A549 (cell line): ENCODE measurements around the gene ZFX. TPM values are rescaled to one million over a fixed set of nuclear protein-coding genes. Genes with fewer than 3 reads are reported as not detected.

ENCODE experiments used
- ATAC-seq, 2 experiments: fragments of 200-7000 bp in 1 of 2; fragments of >200 bp in 1 of 2; cut with Nextera tagmentation in 1 of 2; cut with Tn5 transposase in 1 of 2; 3 replicates each; pipeline versions ENCODE4 v1.8.0 to v1.9.1; 2018 to 2020; ENCODE audit warnings: mild to moderate bottlenecking in 1 of 2, moderate library complexity in 1 of 2
- CTCF ChIA-PET: fragments of 300-600 bp; sonication (Branson Sonifier 250); formaldehyde crosslinking; extraction: SDS; loops from one replicate; lab custom pipeline; 2021; ENCODE audit warnings: antibody characterized with exemption, inconsistent platforms; lab: Yijun Ruan, JAX
- POLR2A ChIA-PET: fragments of 350-600 bp; formaldehyde crosslinking; extraction: SDS; loops from one replicate; lab custom pipeline; 2021; ENCODE audit warnings: antibody characterized with exemption, inconsistent platforms; lab: Yijun Ruan, JAX
- DNase-seq, 2 experiments: peaks; one replicate each; pipeline versions ENCODE4 v3.0.0 to v3.0.0-alpha.2; 2011 to 2016; ENCODE audit warnings: low read depth in 1 of 2, low spot score in 1 of 2
- FAIRE-seq: peaks from 2 replicates; lab custom pipeline; 2011; peaks lifted over from hg19 to GRCh38; lab: Jason Lieb, UNC
- H3K27ac ChIP-seq, 2 experiments: fragments of >200 bp; sonication (Bioruptor Twin); formaldehyde crosslinking; 3 replicates each; pipeline ENCODE4 v1.5.1; 2016 to 2017
- H3K4me1 ChIP-seq: fragments of >200 bp; sonication (Bioruptor Twin); formaldehyde crosslinking; 3 replicates; pipeline ENCODE4 v1.6.1; 2016
- H3K4me2 ChIP-seq: fragments of >200 bp; sonication (Bioruptor Twin); formaldehyde crosslinking; 3 replicates; pipeline ENCODE4 v1.6.1; 2016
- H3K4me3 ChIP-seq: fragments of >200 bp; sonication (Bioruptor Twin); formaldehyde crosslinking; 3 replicates; pipeline ENCODE4 v1.5.1; 2016
- H3K9me3 ChIP-seq: fragments of >200 bp; sonication (Bioruptor Twin); formaldehyde crosslinking; 3 replicates; pipeline ENCODE4 v1.6.1; 2016
- CBX8 ChIP-seq: fragments of 200-600 bp; sonication (generic); IDR thresholded peaks from 2 replicates; pipeline ENCODE4 v1.6.1; 2016
- CEBPB ChIP-seq, 2 experiments: fragments of >200 bp in 1 of 2; sonication (Bioruptor Twin) in 1 of 2; formaldehyde crosslinking in 1 of 2; IDR thresholded peaks; 2 replicates each; pipeline ENCODE4 v1.6.1; 2012 to 2016
- CHD4 ChIP-seq: fragments of 200-600 bp; sonication (generic); IDR thresholded peaks from 2 replicates; pipeline ENCODE4 v1.6.1; 2016; ENCODE audit warnings: antibody characterized with exemption, mild to moderate bottlenecking, borderline replicate concordance
- EHMT2 ChIP-seq: fragments of 200-600 bp; sonication (generic); IDR thresholded peaks from 2 replicates; pipeline ENCODE4 v1.6.1; 2016; ENCODE audit warnings: antibody characterized with exemption, low read depth, mild to moderate bottlenecking, moderate library complexity
- ESRRA ChIP-seq: fragments of 150-350 bp; IDR thresholded peaks from 2 replicates; pipeline ENCODE4 v1.6.1; 2014; ENCODE audit warnings: mild to moderate bottlenecking, low read length, borderline replicate concordance
- GATA3 ChIP-seq: IDR thresholded peaks from 2 replicates; pipeline ENCODE4 v1.6.1; 2012; ENCODE audit warnings: borderline replicate concordance
- HDAC2 ChIP-seq: fragments of 200-600 bp; sonication (generic); IDR thresholded peaks from 2 replicates; pipeline ENCODE4 v1.6.1; 2016
- HOXB5 ChIP-seq: fragments of 250-450 bp; sonication (Bioruptor Pico); IDR thresholded peaks from 2 replicates; pipeline ENCODE4 v1.5.0; 2020; ENCODE audit warnings: mild to moderate bottlenecking, moderate library complexity
- JUNB ChIP-seq: fragments of >200 bp; sonication (Bioruptor Twin); formaldehyde crosslinking; IDR thresholded peaks from 2 replicates; pipeline ENCODE4 v1.6.1; 2016
- KDM1A ChIP-seq: fragments of 200-600 bp; sonication (generic); IDR thresholded peaks from 2 replicates; pipeline ENCODE4 v1.6.1; 2016; ENCODE audit warnings: low read depth, mild to moderate bottlenecking
- MAFK ChIP-seq: fragments of 450-650 bp; IDR thresholded peaks from 2 replicates; pipeline ENCODE4 v1.6.1; 2014; ENCODE audit not compliant: partially characterized antibody
- NFE2L2 ChIP-seq: fragments of 150-350 bp; conservative IDR thresholded peaks from 2 replicates; pipeline ENCODE4 v1.6.1; 2014; ENCODE audit warnings: low read length
- PHF8 ChIP-seq: fragments of 200-600 bp; sonication (generic); IDR thresholded peaks from 2 replicates; pipeline ENCODE4 v1.6.1; 2016; ENCODE audit warnings: low read depth, mild to moderate bottlenecking, antibody characterized with exemption, moderate library complexity, borderline replicate concordance
- SMC3 ChIP-seq: fragments of >200 bp; sonication (Bioruptor Twin); formaldehyde crosslinking; IDR thresholded peaks from 3 replicates; pipeline ENCODE4 v1.6.1; 2018; ENCODE audit warnings: inconsistent platforms
- TP53 ChIP-seq: fragments of 250-450 bp; sonication (Bioruptor Pico); IDR thresholded peaks from 2 replicates; pipeline ENCODE4 v1.5.0; 2021; ENCODE audit warnings: mild to moderate bottlenecking, moderate library complexity
- ZSCAN20 ChIP-seq: fragments of 250-450 bp; sonication (Bioruptor Pico); IDR thresholded peaks from 2 replicates; pipeline ENCODE4 v1.8.0; 2022; ENCODE audit warnings: mild to moderate bottlenecking, moderate library complexity
- WGBS: methylation state at CpG from one replicate; pipeline ENCODE4 v1.1.6; 2017; ENCODE audit errors: missing lambda C conversion rate; 5-methylcytosine and 5-hydroxymethylcytosine counted together
- polyA plus RNA-seq, 4 experiments: library from polyadenylated mRNA; depleted of rRNA in 3 of 4; stranded (reverse); fragments of >200 nt; fragmentation: RNase III in 1 of 4; extraction: RNeasy Plus Mini Kit Qiagen cat#74134 plus additional on column Dnase treatment in 1 of 4; gene quantifications; 2 replicates in 3 of 4; 3 replicates in 1 of 4; pipeline ENCODE4 v1.2.3, GENCODE V29; 2011 to 2017
- TF ChIP-seq, protein P1 (sequence below): fragments of 150-350 bp; IDR thresholded peaks from 2 replicates; pipeline ENCODE4 v1.6.1; 2014; ENCODE audit warnings: low read depth, mild to moderate bottlenecking, low read length
- TF ChIP-seq, protein P2 (sequence below): fragments of >200 bp; sonication (Bioruptor Twin); formaldehyde crosslinking; IDR thresholded peaks from 3 replicates; pipeline ENCODE4 v1.6.1; 2016
- TF ChIP-seq, protein P3 (sequence below): fragments of 250-450 bp; sonication (Bioruptor Pico); IDR thresholded peaks from 2 replicates; pipeline ENCODE4 v1.5.0; 2021; ENCODE audit warnings: mild to moderate bottlenecking, moderate library complexity, borderline replicate concordance
- TF ChIP-seq, protein P4 (sequence below): fragments of >200 bp; sonication (Bioruptor Twin); formaldehyde crosslinking; IDR thresholded peaks from 3 replicates; pipeline ENCODE4 v1.5.1; 2016
- TF ChIP-seq, protein P5 (sequence below): fragments of 450-650 bp; IDR thresholded peaks from 2 replicates; pipeline ENCODE4 v1.6.1; 2014; ENCODE audit warnings: antibody characterized with exemption

The ZFX gene
- polyA plus RNA-seq, 2 of the 4 experiments (the other 2 are of a cell fraction) = 18.1 to 30.1 TPM

DNA sequence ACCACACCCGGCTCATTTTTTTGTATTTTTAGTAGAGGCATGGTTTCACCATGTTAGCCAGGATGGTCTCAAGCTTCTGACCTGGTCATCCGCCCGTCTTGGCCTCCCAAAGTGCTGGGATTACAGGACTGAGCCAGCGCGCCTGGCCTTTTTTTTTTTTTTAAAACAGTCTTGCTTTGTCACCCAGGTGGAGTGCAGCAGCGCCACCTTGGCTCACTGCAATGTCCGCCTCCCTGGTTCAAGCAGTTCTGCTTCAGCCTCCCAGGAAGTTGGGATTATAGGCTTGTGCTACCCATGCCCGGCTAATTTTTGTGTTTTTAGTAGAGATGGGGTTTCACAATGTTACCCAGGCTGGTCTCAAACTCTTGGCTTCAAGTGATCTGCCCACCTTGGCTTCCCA lies 28.9 kb downstream of the ZFX start:
- H3K4me3 ChIP-seq = no peak overlapping the region
- WGBS = 95% methylated on average over 8 of the region's 8 CpGs
- FAIRE-seq = no peak
- no peak overlapping the region for H3K4me2 ChIP-seq
- no peak for DNase-seq
- CTCF ChIA-PET = no interaction called here
- H3K9me3 ChIP-seq = no peaks in the 10 kb centered on the region
- POLR2A ChIA-PET = interaction anchor here (0.7 kb wide), 1 partner anchor 55 kb away, joined by 7 read pairs; no protein-coding TSS in a partner anchor
- H3K27ac ChIP-seq = no peak overlapping the region
- ATAC-seq = no peak
- H3K4me1 ChIP-seq = peaks cover 10% of the 10 kb centered on the region; the same call in 2 of the 3 replicates
- TF ChIP-seq KDM1A = no peak
- TF ChIP-seq NFE2L2 = no peak
- TF ChIP-seq PHF8 = no peak
- TF ChIP-seq, protein P1, sequence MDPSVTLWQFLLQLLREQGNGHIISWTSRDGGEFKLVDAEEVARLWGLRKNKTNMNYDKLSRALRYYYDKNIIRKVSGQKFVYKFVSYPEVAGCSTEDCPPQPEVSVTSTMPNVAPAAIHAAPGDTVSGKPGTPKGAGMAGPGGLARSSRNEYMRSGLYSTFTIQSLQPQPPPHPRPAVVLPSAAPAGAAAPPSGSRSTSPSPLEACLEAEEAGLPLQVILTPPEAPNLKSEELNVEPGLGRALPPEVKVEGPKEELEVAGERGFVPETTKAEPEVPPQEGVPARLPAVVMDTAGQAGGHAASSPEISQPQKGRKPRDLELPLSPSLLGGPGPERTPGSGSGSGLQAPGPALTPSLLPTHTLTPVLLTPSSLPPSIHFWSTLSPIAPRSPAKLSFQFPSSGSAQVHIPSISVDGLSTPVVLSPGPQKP = no peak
- no peak for TF ChIP-seq CEBPB (IDR thresholded peaks at IDR 0.05)

DNA sequence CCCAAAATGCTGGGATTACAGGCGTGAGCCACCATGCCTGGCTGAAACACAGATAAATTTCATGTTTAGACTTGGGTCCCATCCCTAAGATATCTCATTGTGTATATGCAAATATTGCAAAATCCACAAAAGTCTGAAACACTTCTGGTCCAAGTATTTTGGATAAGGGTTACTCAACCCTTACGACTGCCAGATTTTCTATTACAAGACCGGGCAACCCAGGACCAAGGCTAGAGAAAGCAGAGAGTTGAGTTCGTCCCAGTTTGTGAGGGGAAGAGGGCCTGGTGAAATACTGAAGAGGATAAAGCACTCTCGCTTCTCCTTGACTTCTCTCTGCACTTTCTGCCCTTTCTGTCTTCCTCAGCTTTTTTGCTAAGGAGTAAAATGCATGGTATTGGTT lies 34.5 kb downstream of the ZFX start:
- ATAC-seq (no peak), DNase-seq (no peak), FAIRE-seq (no peak)
- peaks cover 39% of the 10 kb centered on the region for H3K4me1 ChIP-seq
- ChIA-PET CTCF (no interaction called here), POLR2A (interaction anchor here (0.7 kb wide), 1 partner anchor 129 kb away, joined by 3 read pairs; the partner anchor contains the start of gene EIF2S3)
- 79% methylated on average over 5 of the region's 5 CpGs for WGBS
- H3K27ac ChIP-seq = no peak overlapping the region; a peak in 1 of 6 replicates
- no peak overlapping the region for H3K4me2 ChIP-seq
- no peak overlapping the region for H3K4me3 ChIP-seq
- TF ChIP-seq EHMT2 (no peak), HDAC2 (no peak), ESRRA (no peak), HOXB5 (no peak), JUNB (no peak), CBX8 (no peak), GATA3 (no peak), TP53 (CRISPR knock-in tag) (no peak), ZSCAN20 (CRISPR knock-in tag) (no peak), CHD4 (no peak), SMC3 (no peak), MAFK (no peak)
- TF ChIP-seq, protein P2, sequence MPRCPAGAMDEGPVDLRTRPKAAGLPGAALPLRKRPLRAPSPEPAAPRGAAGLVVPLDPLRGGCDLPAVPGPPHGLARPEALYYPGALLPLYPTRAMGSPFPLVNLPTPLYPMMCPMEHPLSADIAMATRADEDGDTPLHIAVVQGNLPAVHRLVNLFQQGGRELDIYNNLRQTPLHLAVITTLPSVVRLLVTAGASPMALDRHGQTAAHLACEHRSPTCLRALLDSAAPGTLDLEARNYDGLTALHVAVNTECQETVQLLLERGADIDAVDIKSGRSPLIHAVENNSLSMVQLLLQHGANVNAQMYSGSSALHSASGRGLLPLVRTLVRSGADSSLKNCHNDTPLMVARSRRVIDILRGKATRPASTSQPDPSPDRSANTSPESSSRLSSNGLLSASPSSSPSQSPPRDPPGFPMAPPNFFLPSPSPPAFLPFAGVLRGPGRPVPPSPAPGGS = no peak
- TF ChIP-seq, protein P3, sequence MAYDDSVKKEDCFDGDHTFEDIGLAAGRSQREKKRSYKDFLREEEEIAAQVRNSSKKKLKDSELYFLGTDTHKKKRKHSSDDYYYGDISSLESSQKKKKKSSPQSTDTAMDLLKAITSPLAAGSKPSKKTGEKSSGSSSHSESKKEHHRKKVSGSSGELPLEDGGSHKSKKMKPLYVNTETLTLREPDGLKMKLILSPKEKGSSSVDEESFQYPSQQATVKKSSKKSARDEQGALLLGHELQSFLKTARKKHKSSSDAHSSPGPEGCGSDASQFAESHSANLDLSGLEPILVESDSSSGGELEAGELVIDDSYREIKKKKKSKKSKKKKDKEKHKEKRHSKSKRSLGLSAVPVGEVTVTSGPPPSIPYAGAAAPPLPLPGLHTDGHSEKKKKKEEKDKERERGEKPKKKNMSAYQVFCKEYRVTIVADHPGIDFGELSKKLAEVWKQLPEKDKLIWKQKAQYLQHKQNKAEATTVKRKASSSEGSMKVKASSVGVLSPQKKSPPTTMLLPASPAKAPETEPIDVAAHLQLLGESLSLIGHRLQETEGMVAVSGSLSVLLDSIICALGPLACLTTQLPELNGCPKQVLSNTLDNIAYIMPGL (CRISPR knock-in tag) = no peak
- TF ChIP-seq, protein P4, sequence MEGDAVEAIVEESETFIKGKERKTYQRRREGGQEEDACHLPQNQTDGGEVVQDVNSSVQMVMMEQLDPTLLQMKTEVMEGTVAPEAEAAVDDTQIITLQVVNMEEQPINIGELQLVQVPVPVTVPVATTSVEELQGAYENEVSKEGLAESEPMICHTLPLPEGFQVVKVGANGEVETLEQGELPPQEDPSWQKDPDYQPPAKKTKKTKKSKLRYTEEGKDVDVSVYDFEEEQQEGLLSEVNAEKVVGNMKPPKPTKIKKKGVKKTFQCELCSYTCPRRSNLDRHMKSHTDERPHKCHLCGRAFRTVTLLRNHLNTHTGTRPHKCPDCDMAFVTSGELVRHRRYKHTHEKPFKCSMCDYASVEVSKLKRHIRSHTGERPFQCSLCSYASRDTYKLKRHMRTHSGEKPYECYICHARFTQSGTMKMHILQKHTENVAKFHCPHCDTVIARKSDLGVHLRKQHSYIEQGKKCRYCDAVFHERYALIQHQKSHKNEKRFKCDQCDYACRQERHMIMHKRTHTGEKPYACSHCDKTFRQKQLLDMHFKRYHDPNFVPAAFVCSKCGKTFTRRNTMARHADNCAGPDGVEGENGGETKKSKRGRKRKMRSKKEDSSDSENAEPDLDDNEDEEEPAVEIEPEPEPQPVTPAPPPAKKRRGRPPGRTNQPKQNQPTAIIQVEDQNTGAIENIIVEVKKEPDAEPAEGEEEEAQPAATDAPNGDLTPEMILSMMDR = no peak
- TF ChIP-seq, protein P5, sequence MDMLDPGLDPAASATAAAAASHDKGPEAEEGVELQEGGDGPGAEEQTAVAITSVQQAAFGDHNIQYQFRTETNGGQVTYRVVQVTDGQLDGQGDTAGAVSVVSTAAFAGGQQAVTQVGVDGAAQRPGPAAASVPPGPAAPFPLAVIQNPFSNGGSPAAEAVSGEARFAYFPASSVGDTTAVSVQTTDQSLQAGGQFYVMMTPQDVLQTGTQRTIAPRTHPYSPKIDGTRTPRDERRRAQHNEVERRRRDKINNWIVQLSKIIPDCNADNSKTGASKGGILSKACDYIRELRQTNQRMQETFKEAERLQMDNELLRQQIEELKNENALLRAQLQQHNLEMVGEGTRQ = no peak
- no peaks in the 10 kb centered on the region for H3K9me3 ChIP-seq
